ENCODE measurements around the gene PIK3C2G.

DNA sequence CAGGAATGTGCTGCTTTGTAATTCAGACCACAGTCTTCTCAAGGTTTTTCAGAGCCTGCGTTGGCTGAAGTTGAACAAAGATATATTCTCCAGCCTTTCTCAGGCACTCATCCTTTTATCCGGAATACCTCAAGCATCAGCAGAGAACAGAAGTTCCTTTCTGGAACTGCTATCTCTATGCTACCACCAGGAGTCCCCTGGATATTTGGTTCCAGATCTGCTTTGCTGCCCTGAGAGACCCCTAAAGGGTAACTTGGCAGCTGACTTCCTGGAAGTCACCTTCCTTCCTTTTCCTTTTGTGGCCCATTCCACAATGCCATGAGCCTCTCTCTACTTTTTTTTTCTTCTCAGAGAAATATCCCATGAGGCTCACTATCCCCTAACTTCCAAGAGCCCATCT lies 288.3 kb downstream of the PIK3C2G start:
- TF ChIP-seq, protein P1, sequence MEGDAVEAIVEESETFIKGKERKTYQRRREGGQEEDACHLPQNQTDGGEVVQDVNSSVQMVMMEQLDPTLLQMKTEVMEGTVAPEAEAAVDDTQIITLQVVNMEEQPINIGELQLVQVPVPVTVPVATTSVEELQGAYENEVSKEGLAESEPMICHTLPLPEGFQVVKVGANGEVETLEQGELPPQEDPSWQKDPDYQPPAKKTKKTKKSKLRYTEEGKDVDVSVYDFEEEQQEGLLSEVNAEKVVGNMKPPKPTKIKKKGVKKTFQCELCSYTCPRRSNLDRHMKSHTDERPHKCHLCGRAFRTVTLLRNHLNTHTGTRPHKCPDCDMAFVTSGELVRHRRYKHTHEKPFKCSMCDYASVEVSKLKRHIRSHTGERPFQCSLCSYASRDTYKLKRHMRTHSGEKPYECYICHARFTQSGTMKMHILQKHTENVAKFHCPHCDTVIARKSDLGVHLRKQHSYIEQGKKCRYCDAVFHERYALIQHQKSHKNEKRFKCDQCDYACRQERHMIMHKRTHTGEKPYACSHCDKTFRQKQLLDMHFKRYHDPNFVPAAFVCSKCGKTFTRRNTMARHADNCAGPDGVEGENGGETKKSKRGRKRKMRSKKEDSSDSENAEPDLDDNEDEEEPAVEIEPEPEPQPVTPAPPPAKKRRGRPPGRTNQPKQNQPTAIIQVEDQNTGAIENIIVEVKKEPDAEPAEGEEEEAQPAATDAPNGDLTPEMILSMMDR (IDR thresholded peaks at IDR 0.05; ENCODE audit: insufficient read depth, low read length): no peak
- TF ChIP-seq, protein P2, sequence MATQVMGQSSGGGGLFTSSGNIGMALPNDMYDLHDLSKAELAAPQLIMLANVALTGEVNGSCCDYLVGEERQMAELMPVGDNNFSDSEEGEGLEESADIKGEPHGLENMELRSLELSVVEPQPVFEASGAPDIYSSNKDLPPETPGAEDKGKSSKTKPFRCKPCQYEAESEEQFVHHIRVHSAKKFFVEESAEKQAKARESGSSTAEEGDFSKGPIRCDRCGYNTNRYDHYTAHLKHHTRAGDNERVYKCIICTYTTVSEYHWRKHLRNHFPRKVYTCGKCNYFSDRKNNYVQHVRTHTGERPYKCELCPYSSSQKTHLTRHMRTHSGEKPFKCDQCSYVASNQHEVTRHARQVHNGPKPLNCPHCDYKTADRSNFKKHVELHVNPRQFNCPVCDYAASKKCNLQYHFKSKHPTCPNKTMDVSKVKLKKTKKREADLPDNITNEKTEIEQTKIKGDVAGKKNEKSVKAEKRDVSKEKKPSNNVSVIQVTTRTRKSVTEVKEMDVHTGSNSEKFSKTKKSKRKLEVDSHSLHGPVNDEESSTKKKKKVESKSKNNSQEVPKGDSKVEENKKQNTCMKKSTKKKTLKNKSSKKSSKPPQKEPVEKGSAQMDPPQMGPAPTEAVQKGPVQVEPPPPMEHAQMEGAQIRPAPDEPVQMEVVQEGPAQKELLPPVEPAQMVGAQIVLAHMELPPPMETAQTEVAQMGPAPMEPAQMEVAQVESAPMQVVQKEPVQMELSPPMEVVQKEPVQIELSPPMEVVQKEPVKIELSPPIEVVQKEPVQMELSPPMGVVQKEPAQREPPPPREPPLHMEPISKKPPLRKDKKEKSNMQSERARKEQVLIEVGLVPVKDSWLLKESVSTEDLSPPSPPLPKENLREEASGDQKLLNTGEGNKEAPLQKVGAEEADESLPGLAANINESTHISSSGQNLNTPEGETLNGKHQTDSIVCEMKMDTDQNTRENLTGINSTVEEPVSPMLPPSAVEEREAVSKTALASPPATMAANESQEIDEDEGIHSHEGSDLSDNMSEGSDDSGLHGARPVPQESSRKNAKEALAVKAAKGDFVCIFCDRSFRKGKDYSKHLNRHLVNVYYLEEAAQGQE (IDR thresholded peaks at IDR 0.05; ENCODE audit: insufficient replicate concordance, low read depth): no peak
- TF ChIP-seq POLR2AphosphoS5 (IDR thresholded peaks at IDR 0.05; ENCODE audit: low read depth): no peak
- TF ChIP-seq GABPA (IDR thresholded peaks at IDR 0.05; ENCODE audit: low read depth): no peak
- no peak for TF ChIP-seq SPI1 (IDR thresholded peaks at IDR 0.05; ENCODE audit: borderline replicate concordance, low read depth)

Measured in HL-60 (cell line).